H1 (cell line): Measurements from ENCODE around the gene VPS37D. TPM values are rescaled to one million over a fixed set of nuclear protein-coding genes. Genes with fewer than 3 reads are reported as not detected.

Experiments used
- CTCF ChIA-PET: fragments of 300-600 bp; sonication (Branson Sonifier 250); formaldehyde crosslinking; loops from one replicate; lab custom pipeline; 2021; ENCODE audit not compliant: partially characterized antibody; lab: Charles Lee
- POLR2A ChIA-PET: fragments of 300-600 bp; sonication (Branson Sonifier 250); formaldehyde crosslinking; loops from one replicate; lab custom pipeline; 2021; ENCODE audit warnings: inconsistent platforms; ENCODE audit not compliant: partially characterized antibody; lab: Charles Lee
- DNase-seq, 2 experiments: peaks; one replicate each; pipeline versions ENCODE4 v3.0.0 to v3.0.0-alpha.2; 2010 to 2022; ENCODE audit warnings: low spot score in 2 of 2, low read depth in 1 of 2, mixed read lengths in 1 of 2
- FAIRE-seq: peaks from 2 replicates; lab custom pipeline; 2011; peaks lifted over from hg19 to GRCh38; lab: Jason Lieb, UNC
- H2AFZ ChIP-seq: 2 replicates; pipeline ENCODE4 v1.8.1; 2012; ENCODE audit warnings: low read length, inconsistent platforms
- H2AK5ac ChIP-seq: 2 replicates; pipeline ENCODE4 v1.6.1; 2013; ENCODE audit warnings: low read depth, low read length
- H2BK120ac ChIP-seq: replicated peaks from 2 replicates; pipeline ENCODE3; 2013; ENCODE audit warnings: low read depth, low read length, inconsistent platforms
- H2BK12ac ChIP-seq: 2 replicates; pipeline ENCODE4 v1.6.1; 2013; ENCODE audit warnings: low read depth, low read length
- H2BK15ac ChIP-seq: 2 replicates; pipeline ENCODE4 v1.6.1; 2013; ENCODE audit warnings: low read length
- H2BK20ac ChIP-seq: 2 replicates; pipeline ENCODE4 v1.6.1; 2013; ENCODE audit warnings: low read length
- H2BK5ac ChIP-seq: 2 replicates; pipeline ENCODE4 v1.6.1; 2013; ENCODE audit warnings: low read depth, low read length
- H3K14ac ChIP-seq: 2 replicates; pipeline ENCODE4 v1.6.1; 2013; ENCODE audit warnings: inconsistent platforms; ENCODE audit not compliant: insufficient read length
- H3K18ac ChIP-seq: 2 replicates; pipeline ENCODE4 v1.6.1; 2013; ENCODE audit warnings: low read length; ENCODE audit errors: extremely low read depth
- H3K23ac ChIP-seq: 2 replicates; pipeline ENCODE4 v1.6.1; 2013; ENCODE audit warnings: inconsistent platforms; ENCODE audit not compliant: insufficient read length
- H3K23me2 ChIP-seq: 2 replicates; pipeline ENCODE4 v1.6.1; 2013; ENCODE audit warnings: low read depth, low read length
- H3K27ac ChIP-seq: 2 replicates; pipeline ENCODE4 v1.6.1; 2011; ENCODE audit warnings: low read depth, low read length, inconsistent platforms
- H3K27me3 ChIP-seq, 4 experiments: replicated peaks in 1 of 4; 1 replicate in 1 of 4; 2 replicates in 3 of 4; pipeline versions ENCODE4 v1.6.1 to v1.8.1; 2011 to 2013; ENCODE audit warnings: low read length in 3 of 4, mild to moderate bottlenecking in 3 of 4, inconsistent platforms in 2 of 4, mixed read lengths in 2 of 4, moderate library complexity in 1 of 4; ENCODE audit not compliant: control insufficient read depth in 3 of 4, insufficient read depth in 3 of 4; ENCODE audit errors: extremely low read depth in 1 of 4
- H3K36me3 ChIP-seq, 4 experiments: 2 replicates each; pipeline versions ENCODE4 v1.6.1 to v1.8.1; 2011 to 2013; ENCODE audit warnings: mild to moderate bottlenecking in 4 of 4, low read length in 3 of 4, moderate library complexity in 2 of 4, control low read depth in 1 of 4, inconsistent platforms in 1 of 4; ENCODE audit not compliant: insufficient read depth in 4 of 4, control insufficient read depth in 2 of 4
- H3K4ac ChIP-seq: replicated peaks from 2 replicates; pipeline ENCODE3; 2013; ENCODE audit warnings: low read length, low read depth, mixed read lengths, inconsistent platforms; ENCODE audit not compliant: insufficient read length
- H3K4me1 ChIP-seq, 4 experiments: replicated peaks in 1 of 4; 1 replicate in 1 of 4; 2 replicates in 3 of 4; pipeline versions ENCODE4 v1.6.1 to v1.8.1; 2011 to 2013; ENCODE audit warnings: low read length in 3 of 4, inconsistent platforms in 2 of 4, mixed read lengths in 1 of 4; ENCODE audit not compliant: insufficient read depth in 4 of 4, control insufficient read depth in 3 of 4
- H3K4me2 ChIP-seq, 2 experiments: 2 replicates each; pipeline versions ENCODE4 v1.6.1 to v1.8.1; 2011 to 2013; ENCODE audit warnings: low read depth in 2 of 2, low read length in 2 of 2, control low read depth in 1 of 2, inconsistent platforms in 1 of 2, mild to moderate bottlenecking in 1 of 2; ENCODE audit not compliant: insufficient read depth in 1 of 2
- H3K4me3 ChIP-seq, 4 experiments: fragments of 200-600, 300-600 bp in 1 of 4; sonication (generic), shearing (Covaris generic), sonication (Bioruptor Twin) in 1 of 4; 2 replicates each; pipeline versions ENCODE4 v1.5.1 to v1.8.1; 2011 to 2016; ENCODE audit warnings: low read length in 4 of 4, low read depth in 3 of 4, control low read depth in 2 of 4, inconsistent platforms in 2 of 4, mild to moderate bottlenecking in 2 of 4, mixed read lengths in 1 of 4, moderate library complexity in 1 of 4; ENCODE audit not compliant: insufficient read depth in 2 of 4; ENCODE audit errors: extremely low read depth in 1 of 4
- H3K56ac ChIP-seq: replicated peaks from 2 replicates; pipeline ENCODE3; 2013; ENCODE audit warnings: low read depth, mild to moderate bottlenecking, mixed read lengths, low read length, inconsistent platforms; ENCODE audit not compliant: insufficient read length
- H3K79me1 ChIP-seq: 2 replicates; pipeline ENCODE4 v1.6.1; 2013; ENCODE audit warnings: low read depth, low read length, control low read depth
- H3K79me2 ChIP-seq, 2 experiments: 2 replicates each; pipeline versions ENCODE4 v1.6.1 to v1.8.1; 2012 to 2013; ENCODE audit warnings: low read length in 2 of 2, mild to moderate bottlenecking in 2 of 2, inconsistent platforms in 1 of 2; ENCODE audit not compliant: insufficient read depth in 2 of 2, control insufficient read depth in 1 of 2
- H3K9ac ChIP-seq, 4 experiments: replicated peaks in 1 of 4; 1 replicate in 1 of 4; 2 replicates in 3 of 4; pipeline versions ENCODE4 v1.6.1 to v1.8.1; 2011 to 2013; ENCODE audit warnings: low read depth in 3 of 4, low read length in 3 of 4, control low read depth in 2 of 4, mild to moderate bottlenecking in 2 of 4, moderate library complexity in 2 of 4, inconsistent platforms in 1 of 4; ENCODE audit errors: extremely low read depth in 1 of 4
- H3K9me3 ChIP-seq, 2 experiments: 2 replicates each; pipeline versions ENCODE4 v1.6.1 to v1.8.1; 2012 to 2013; ENCODE audit warnings: mild to moderate bottlenecking in 2 of 2, moderate library complexity in 2 of 2, control low read depth in 1 of 2, inconsistent platforms in 1 of 2, low read depth in 1 of 2, low read length in 1 of 2, mixed read lengths in 1 of 2; ENCODE audit not compliant: insufficient read depth in 2 of 2
- H4K20me1 ChIP-seq, 2 experiments: replicated peaks in 1 of 2; 2 replicates each; pipeline versions ENCODE3 to v1.8.1; 2011 to 2013; ENCODE audit warnings: inconsistent platforms in 2 of 2, low read length in 2 of 2, mild to moderate bottlenecking in 1 of 2; ENCODE audit not compliant: insufficient read depth in 2 of 2, control insufficient read depth in 1 of 2
- H4K5ac ChIP-seq: 2 replicates; pipeline ENCODE4 v1.6.1; 2013; ENCODE audit warnings: low read length, low read depth, mixed read lengths, inconsistent platforms; ENCODE audit not compliant: insufficient read length
- H4K8ac ChIP-seq: 2 replicates; pipeline ENCODE4 v1.8.0; 2013; ENCODE audit warnings: mild to moderate bottlenecking, moderate library complexity, low read length, inconsistent platforms; ENCODE audit not compliant: insufficient read depth; ENCODE audit errors: extremely low read depth
- H4K91ac ChIP-seq: replicated peaks from 2 replicates; pipeline ENCODE3; 2013; ENCODE audit warnings: low read length, mixed read lengths, inconsistent platforms; ENCODE audit not compliant: insufficient read length
- ASH2L ChIP-seq: fragments of 200-600, 300-600 bp; sonication (generic); IDR thresholded peaks from one replicate; pipeline ENCODE4 v1.7.1; 2017; ENCODE audit warnings: low read length
- SP1 ChIP-seq: IDR thresholded peaks from 2 replicates; pipeline ENCODE4 v1.6.1; 2011; ENCODE audit warnings: low read depth, low read length
- WGBS, 2 experiments: shearing (Covaris generic) in 1 of 2; methylation state at CpG; one replicate each; pipeline versions ENCODE4 v1.1.6 to v1.1.7; 2013 to 2015; ENCODE audit warnings: low lambda C conversion rate in 2 of 2, mixed read lengths in 2 of 2, inconsistent platforms in 1 of 2, low coverage in 1 of 2, missing lambda C conversion rate in 1 of 2; ENCODE audit not compliant: insufficient replicate concordance in 2 of 2, insufficient coverage in 1 of 2, insufficient read length in 1 of 2; ENCODE audit errors: extremely low coverage in 1 of 2, missing lambda C conversion rate in 1 of 2; 5-methylcytosine and 5-hydroxymethylcytosine counted together
- polyA plus RNA-seq, 7 experiments: library from polyadenylated mRNA; depleted of rRNA in 3 of 7; stranded (reverse) in 5 of 7; unstranded in 2 of 7; fragments of >200 nt in 5 of 7; fragments of 200-250 nt in 2 of 7; gene quantifications; 1 replicate in 5 of 7; 2 replicates in 1 of 7; 4 replicates in 1 of 7; pipeline versions ENCODE4 v1.2.1 to v1.2.3, GENCODE V29; 2011 to 2013; ENCODE audit warnings: missing spikeins in 2 of 7, mixed read lengths in 2 of 7
- total RNA-seq: library from RNA; stranded (reverse); fragmentation: NEBNext Ultra II Directional; extraction: Animal tissue kit (Norgen Biotek cat#: 25700); gene quantifications from 2 replicates; pipeline ENCODE4 v1.2.1, GENCODE V29; 2021

Gene VPS37D
- total and polyA plus RNA-seq, 2 of the 8 experiments (the other 6 are each of a cell fraction or from before 2014, with no cell fraction given): 3.4 to 5.0 TPM

DNA sequence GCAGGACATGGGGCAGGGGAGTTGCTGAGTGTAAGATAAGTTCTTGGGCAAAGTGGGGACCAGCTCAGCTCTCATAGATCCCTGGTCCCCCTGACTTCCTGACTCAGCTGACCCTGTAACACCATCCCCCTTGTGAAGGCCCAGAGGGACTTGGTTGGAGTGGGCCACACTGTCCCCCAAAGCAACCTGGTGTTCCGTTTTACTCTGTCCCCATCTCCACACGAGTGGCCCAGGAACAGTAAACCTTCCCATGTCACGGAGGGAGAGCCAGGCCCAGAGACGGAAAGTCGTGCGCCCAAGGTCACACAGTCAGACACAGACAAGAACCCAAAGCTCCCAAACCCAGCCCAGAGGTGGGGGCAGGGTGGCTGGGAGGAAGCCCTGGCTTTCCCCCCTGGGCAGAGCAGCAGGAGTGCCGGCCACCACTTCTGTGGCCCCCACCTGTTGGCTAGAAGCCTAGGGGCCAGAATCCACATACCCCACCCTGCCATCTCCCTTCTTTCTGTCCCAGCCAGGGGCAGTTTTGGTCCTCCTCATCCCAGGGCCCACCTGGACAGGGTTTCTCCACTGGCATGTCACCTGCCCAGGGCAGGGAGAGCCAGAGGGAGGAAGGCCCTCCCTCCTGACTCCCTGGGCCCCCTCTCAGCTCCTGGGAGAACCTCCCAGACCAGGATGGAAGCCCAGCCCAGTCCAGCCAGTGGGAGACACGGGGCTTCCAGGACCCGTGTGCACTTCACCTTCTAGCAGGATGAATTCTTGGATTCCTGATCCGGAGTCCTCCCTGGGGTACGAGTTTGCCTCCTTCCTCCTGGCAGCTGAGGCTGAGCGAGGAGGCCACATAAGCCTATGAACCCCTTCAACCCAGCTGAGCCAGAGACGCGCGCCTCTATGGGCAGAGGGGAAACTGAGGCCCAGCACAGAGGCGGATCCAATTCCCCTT lies 20.6 kb upstream of the VPS37D start:
- H3K18ac ChIP-seq: peak overlapping the region; percentile 60
- no peak overlapping the region for H3K23ac ChIP-seq
- no peak overlapping the region for H3K56ac ChIP-seq
- no peaks in the 10 kb centered on the region for H3K79me2 ChIP-seq
- H3K9me3 ChIP-seq: no peaks in the 10 kb centered on the region
- H3K27ac ChIP-seq: no peak overlapping the region
- H3K9ac ChIP-seq: no peak overlapping the region; a peak in 2 of 7 replicates
- H4K8ac ChIP-seq: peak overlapping the region; percentile 73
- H3K4me3 ChIP-seq: peak overlapping the region; percentile 28 to 72 (median 38); a peak in 7 of 8 replicates
- H3K4me2 ChIP-seq: peak overlapping the region; percentile 46 to 87
- no peak overlapping the region for H3K14ac ChIP-seq
- peaks cover 0 to 30% (median 25%) of the 10 kb centered on the region in 4 experiments; a peak in 6 of 7 replicates for H3K27me3 ChIP-seq
- H2AK5ac ChIP-seq: no peak overlapping the region
- peaks cover 0 to 14% (median 7%) of the 10 kb centered on the region in 4 experiments; a peak in 6 of 7 replicates for H3K4me1 ChIP-seq
- H4K5ac ChIP-seq: no peak overlapping the region
- peak overlapping the region; percentile 84 for H4K91ac ChIP-seq
- no peaks in the 10 kb centered on the region for H3K36me3 ChIP-seq
- POLR2A ChIA-PET: interaction anchor here (1.0 to 1.9 kb wide), 6 partner anchors 10 to 96 kb away, joined by 3 to 5 read pairs (median 4); no protein-coding TSS in a partner anchor
- CTCF ChIA-PET: interaction anchor here (0.7 to 8.4 kb wide), 10 partner anchors 18 to 79 kb away, joined by 3 to 86 read pairs (median 4); no protein-coding TSS in a partner anchor
- no peak overlapping the region for H2BK120ac ChIP-seq
- FAIRE-seq: no peak
- H2BK20ac ChIP-seq: peak overlapping the region; percentile 48; the same call in 1 of the 2 replicates
- no peaks in the 10 kb centered on the region for H4K20me1 ChIP-seq
- peaks cover 8% of the 10 kb centered on the region; the same call in 1 of the 2 replicates for H3K23me2 ChIP-seq
- peak overlapping the region; percentile 16; the same call in 1 of the 2 replicates for H2AFZ ChIP-seq
- H2BK15ac ChIP-seq: peak overlapping the region; percentile 81
- H2BK5ac ChIP-seq: no peak overlapping the region; the same call in 1 of the 2 replicates
- TF ChIP-seq ASH2L (peak; percentile 10), SP1 (no peak)
- no peaks in the 10 kb centered on the region for H3K79me1 ChIP-seq
- H2BK12ac ChIP-seq: peak overlapping the region; percentile 81; the same call in 1 of the 2 replicates
- no peak overlapping the region for H3K4ac ChIP-seq
- no peak for DNase-seq
- WGBS, 2 experiments: 45% methylated on average over 16 of the region's 16 CpGs; no CpG with 5 or more reads in 1 of the 2 experiments
